EL (cell line): ENCODE measurements around the gene CNEP1R1.

Source experiments
- DNase-seq: peaks from one replicate; pipeline ENCODE4 v3.0.0-alpha.2; 2016

CNEP1R1 gene

DNA sequence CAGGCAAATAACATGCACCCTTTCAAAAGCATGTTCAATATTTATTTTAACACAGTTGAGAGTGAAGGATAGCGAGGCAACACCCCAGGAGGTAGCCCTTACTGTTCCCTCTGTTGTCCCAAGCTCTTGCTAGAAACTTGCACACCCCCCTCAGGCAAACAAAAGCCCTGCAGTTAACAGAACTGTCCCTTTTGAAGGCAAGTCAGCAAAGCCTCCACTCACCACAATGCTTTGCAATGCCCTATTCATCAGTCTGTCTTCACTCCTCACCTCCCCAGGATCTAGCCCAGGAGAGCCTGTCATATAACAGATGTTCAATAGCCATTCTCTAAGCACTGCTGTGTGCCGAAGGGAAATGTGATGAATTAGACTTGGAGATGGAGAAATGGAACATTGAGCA is 3.5 kb upstream of the CNEP1R1 start:
- peak; percentile 18 for DNase-seq

DNA sequence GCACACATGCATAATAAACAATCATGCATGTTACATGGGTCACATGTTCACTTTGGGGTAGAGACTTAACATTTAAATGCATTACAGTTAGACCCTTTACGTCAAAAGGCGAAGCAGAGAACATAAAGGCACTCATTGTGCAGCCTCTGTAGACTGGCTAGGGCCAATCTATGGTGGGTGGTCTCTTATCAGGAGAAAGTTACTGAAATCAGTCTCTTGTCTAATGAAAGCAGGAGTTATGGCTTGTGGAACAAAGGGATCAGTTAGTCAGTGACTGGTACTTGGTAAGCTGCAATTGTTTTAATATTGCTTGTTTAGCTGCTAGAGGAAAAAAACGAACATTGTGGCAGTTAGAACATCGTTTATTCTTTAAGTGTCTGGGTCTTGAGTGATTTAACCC is 1.4 kb upstream of the CNEP1R1 start:
- DNase-seq: no peak

DNA sequence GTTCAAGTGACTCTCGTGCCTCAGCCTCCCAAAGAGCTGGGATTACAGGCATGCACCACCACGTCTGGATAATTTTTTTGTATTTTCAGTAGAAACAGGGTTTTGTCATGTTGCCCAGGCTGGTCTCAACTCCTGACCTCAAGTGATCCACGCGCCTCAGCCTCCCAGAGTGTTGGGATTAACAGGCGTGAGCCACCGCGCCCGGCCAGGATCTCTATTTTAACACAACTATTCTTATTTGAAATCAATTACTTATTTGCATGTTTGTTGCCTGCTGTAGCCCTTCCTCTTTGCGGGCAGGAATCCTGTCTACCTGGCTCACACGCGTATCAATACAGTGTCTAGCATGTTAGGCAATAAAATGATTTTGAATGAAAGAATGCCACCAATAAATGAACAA is 818 bp upstream of the CNEP1R1 start:
- no peak for DNase-seq

DNA sequence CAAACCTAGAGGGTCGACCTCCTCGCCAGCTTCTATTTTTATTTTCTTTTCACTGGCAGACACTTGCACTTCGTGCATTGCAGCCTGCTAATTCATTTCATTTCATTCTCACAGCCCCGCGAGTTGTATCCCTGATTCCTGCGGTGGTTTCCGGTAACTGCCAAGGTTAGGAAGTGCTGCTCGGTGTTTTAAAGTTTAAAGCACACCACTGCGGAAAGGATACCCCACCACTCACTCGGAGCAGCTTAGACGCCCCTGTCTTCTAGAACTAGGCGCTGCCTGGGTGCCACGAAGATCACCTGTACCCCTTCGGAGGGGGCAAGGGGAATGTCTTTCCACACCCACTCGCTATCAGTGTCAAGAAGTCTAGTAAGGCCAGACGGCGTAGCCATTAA is 509 bp downstream of the CNEP1R1 start:
- peak; percentile 33 for DNase-seq

DNA sequence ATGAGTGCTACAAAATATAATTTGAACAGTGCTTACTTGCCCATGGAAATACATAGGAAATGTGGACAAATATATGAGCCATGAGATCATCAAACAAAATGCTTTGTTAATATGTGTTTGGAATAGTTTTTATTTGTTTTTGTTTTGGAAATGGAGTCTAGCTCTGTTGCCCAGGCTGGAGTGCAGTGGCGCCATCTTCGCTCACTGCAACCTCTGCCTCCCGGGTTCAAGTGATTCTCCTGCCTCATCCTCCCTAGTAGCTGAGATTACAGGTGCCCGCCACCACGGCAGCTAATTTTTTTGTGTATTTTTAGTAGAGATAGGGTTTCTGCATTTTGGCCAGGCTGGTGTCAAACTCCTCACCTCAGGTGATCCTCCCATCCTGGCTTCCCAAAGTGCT is 2.8 kb downstream of the CNEP1R1 start:
- DNase-seq: no peak

DNA sequence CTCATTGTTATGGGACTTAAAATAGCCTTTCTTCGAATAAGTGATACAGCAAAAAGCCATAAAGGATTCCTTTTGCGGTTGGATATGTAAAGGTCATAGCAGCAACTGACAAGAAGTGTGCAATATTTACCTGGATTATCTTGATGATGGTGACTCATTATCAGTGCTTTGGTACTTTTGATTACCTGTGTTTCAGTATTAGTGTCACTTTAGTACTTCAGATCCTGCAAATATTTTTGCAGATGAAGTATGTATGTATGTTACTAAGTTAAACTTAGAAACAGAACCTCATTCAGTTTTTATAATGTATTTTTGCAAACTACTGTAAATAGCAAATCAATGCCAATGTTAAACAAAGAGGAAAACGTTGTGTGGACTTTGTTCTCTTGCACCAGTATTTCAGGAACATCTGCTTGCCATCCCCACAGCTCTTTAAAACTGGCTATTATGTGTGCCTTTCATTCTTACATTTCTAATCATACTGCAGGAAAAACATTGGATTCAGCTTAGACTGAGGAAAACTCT is 10.5 kb downstream of the CNEP1R1 start:
- no peak for DNase-seq

DNA sequence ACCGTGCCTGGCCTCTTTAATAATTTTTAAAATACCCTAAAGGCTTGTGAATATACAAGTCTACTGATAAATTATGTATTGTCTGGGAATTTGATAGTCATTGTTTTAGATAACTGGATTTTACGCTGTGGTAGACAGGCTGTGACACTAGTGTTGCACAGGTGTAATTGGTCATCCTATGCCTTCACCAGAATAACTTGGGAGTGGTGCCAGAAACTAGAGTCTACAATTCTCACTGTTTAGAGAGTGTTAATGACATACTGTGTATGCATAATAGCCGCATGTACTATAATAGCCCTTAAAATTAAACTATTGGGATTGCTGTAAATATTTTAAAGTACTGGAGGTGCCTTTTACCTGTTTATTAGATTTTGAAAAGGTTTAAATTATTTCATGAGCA is 11.4 kb downstream of the CNEP1R1 start:
- DNase-seq: no peak

DNA sequence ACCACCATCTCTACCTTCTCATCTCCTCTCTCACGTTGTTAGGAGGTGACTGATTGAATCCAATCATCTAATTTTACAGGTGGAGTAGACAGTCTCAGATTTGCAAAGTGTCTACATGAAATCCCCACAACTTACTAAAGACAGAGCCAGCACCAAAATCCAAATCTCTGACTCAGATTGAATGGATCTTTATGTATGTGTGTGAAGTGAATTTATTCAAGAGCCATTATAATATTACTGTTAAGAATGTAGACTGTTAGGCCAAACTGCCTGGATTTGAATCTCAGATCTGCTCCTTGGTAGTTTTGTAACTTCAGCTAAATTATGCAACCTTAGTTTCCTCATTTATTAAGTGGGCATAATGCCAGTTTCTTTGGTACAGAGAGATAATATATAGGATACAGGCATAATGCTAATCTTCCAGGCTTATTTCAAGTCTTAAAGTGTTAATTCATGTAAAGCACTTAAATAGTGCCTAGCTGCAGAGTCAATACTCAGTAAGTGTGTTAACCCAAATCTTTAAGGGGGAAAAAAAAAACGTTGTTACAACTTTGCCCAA is 12.7 kb downstream of the CNEP1R1 start:
- DNase-seq: no peak

DNA sequence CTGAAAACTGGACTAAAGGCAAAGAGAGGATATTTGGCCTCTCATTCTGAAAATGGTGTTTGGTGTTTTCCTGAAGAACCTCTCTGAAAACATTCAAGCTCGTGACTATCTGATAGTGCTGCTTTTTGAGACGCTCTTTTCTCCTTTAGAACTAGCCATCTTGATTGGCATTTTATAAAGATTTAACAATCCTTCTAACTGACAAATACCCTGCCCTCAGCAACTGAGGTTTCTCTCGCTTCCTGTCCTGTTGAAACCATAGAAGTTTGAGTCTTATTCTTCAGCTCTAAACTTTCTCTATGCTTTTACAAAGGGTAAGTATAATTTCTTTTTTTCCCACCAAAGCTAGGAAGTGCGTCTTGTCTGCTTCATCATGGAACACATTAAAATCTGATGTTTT is 13.3 kb downstream of the CNEP1R1 start:
- DNase-seq: no peak

DNA sequence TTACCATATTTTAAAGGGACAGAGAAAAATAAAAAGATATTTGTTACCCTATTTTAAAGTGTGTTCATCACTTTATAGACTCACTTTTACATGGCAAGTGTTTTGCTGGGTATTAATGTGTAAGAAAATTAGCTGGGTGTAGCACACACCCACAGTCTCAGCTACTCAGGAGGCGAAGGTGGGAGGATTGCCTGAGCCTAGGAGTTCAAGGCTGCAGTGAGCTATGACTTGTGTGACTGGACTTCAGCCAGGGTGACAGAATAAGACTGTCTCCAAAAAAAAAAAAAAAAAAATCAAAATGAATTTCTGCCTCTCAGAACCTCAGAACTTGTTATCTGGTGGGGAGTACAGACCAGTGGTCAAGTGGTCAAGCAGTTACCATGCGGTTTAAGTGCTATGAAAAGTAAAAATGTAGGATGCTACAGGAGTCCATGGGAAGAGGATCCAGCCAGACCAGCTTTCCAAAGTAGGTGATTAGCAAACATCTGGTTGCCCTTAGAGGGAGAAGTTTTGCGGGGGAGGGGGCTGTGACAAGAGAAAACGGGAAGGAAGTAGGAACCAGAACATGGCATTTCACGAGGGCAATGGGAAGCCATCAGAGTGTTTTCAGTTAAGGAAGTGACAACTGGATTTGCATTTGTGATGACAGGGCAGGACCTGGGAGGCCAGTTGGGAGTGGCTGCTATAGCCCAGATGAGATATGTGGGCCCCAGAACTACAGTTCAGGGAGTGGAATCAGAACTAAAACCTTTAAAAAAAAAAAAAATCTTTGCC is 13.9 kb downstream of the CNEP1R1 start:
- DNase-seq: no peak

DNA sequence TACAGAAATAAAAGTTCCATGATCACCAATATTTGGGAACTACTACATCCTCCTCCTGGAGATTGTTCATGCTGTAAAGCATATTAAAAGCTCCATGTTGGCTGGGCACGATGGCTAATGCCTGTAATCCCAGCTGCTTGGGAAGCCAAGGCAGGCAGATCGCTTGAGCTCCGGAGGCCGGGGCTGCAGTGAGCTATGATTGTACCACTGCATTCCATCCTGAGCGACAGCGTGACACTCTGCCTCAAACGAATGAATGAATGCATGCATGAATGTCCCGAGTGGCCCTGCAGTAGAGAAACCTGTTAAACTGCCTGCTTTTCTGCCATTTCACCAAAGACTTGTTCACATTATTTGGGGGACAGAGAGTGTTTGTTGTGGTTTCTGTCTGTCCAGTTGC is 15.0 kb downstream of the CNEP1R1 start:
- DNase-seq: no peak

DNA sequence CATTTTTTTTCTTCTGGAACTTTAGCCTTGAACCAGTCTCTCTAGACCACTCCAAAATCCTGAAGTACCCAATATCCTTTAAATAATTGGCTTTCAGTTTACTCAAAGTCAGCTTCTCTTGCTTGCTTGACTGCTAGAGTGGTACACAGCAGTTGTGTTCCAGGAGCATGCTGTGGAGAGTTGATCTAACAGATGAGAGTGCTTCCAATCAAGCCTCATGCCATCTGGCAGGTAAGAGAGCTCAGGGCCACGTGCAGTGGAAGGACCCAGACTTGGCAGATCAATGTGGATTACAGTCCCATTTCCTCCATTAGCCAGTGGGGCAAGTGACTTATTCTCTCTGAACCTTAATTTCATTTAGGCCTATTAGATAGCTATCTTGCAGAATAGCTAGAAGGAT is 15.7 kb downstream of the CNEP1R1 start:
- DNase-seq: no peak

DNA sequence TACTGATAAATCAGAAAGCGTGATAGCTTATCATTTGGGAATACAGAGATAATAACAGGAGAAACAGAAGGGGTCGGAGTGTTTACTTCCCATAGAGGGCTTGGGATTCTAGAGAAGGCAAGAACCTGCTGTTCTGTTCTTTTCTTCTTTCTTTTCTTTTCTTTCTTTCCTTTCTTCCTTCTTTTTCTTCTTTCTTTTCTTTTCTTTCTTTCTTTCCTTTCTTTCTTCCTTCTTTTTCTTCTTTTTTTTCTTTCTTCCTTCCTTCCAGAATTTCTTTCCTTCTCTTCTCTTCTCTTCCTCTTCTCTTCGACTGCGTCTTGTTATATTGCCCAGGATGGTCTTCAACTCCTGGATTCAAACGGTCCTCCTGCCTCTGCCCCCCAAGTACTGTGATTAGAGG is 18.3 kb downstream of the CNEP1R1 start:
- DNase-seq: no peak

DNA sequence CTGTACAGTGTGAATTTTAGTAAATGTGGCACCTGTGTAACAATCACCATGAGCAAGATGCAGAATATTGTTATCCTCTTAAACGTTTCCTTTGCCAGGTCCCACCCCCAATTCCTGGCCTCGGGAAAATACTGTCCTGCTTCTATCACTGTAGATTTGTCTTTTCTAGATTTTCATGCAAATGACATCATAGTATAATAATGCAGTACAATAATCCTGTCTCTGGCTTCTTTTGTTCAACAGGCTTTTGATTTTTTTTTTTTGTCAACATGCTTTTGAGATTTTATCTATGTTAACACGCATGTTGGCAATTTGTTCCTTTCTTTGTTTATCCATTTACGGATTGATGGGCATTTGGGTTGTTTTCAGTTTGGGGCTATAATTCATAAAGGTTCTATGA is 20.4 kb downstream of the CNEP1R1 start:
- DNase-seq: no peak

DNA sequence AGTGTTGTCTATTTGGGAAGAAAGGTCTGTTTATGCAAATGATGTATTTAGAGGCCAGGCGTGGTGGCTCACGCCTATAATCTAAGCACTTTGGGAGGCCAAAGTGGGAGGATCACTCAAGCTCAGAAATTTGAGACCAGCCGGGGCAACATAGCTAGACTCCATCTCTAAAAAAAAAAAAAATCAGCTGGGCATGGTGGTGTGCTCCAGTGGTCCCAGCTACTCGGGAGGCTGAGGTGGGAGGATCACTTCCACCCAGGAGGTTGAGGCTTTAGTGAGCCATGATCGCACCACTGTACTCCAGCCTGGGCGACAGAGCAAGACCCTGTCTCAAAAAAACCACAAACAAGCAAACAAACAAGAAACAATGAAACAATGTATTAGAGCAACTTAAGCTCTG is 21.8 kb downstream of the CNEP1R1 start:
- DNase-seq: no peak

DNA sequence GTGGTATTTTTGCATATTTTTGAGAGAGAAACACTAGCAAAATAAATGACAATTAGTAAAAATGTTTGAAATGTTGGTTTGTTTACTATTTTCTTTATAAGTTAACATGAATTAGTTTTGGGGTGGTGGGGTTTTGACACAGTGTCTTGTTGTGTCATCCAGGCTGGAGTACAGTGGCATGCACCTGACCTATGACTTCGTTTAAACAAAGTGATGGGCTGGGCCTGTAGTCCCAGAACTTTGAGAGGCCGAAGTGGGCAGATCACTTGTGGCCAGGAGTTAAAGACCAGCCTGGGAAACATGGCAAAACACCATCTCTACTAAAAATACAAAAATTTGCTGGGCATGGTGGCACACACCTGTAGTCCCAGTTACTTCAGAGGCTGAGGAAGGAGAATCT is 22.8 kb downstream of the CNEP1R1 start:
- DNase-seq: no peak

DNA sequence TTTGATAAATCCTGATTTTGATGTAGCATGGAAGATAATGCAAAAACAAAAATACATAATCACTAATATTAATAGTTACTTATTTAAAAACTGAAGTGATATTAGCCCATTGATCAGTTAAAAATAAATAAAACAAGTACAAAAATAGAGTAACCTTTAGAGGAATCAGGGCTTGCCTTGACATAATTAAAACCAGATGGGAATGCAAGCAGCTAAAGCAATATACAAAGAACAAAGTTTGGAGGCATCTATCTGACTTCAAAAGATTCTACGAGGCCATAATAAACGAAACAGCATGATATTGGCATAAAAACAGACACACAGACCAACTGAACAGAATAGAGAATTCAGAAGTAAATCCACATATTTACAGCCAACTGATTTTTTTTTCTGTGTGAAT is 25.8 kb downstream of the CNEP1R1 start:
- no peak for DNase-seq

DNA sequence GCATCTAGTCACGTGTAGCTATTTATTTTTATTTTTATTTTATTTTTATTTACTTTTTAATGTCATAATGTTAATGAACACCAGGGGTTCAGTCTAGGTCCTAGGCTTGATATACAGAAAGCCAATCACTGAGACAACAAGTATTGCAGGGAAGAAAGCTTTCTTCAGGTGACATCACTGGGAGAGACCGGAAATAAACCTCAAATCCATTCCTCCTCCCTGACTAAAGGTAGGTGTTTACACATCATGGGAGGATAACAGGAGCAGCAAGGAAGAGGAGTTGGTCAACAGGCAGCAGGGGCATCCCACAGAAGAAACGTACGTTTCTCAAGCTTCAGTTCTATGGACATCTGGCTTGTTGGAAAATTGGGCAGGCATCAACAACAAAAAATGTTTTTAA is 31.2 kb downstream of the CNEP1R1 start:
- DNase-seq: no peak

DNA sequence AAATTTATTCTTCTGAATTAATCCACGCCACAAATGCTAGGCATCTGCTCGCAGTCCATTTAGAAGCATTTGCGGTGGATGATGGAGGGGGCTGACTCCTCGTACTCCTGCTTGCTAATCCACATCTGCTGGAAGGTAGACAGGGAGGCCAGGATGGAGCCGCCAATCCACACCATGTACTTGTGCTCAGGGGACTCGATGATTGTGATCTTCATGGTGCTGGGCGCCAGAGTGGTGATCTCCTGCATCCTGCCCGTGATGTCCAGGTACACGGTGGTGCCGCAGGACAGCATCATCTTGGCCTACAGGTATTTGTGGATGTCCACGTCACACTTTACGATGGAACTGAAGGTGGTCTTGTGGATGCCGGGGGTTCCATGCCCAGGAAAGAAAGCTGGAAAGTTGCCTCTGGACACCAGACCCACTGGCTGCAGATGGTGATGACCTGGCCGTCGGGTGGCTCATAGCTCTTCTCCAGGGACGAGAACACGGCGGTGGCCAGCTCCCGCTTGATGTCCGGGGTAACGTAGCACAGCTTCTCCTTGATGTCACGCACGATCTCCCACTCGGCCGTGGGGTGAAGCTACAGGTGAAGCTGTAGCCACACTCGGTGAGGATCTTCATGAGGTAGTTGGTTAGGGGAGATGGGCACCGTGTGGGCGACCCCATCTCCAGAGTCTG is 33.2 kb downstream of the CNEP1R1 start:
- DNase-seq: no peak

DNA sequence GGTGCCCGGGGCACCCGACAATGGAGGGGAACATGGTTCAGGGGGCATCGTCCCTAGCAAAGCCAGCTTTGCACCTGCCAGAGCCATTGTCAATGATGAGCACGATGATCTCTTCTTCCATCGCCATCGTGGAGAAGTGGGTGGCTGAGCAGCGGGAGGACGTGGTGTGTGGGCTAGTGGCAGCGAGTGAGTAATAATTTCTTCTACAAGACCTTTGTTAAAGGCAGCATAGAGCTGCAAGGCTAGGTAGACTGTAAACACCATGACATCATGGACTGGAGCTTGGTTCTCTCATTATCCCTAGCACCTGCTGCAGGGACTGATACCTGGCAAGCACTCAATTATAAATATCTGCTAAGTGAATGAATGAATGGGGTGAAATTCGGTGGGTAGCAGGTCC is 34.1 kb downstream of the CNEP1R1 start:
- no peak for DNase-seq

DNA sequence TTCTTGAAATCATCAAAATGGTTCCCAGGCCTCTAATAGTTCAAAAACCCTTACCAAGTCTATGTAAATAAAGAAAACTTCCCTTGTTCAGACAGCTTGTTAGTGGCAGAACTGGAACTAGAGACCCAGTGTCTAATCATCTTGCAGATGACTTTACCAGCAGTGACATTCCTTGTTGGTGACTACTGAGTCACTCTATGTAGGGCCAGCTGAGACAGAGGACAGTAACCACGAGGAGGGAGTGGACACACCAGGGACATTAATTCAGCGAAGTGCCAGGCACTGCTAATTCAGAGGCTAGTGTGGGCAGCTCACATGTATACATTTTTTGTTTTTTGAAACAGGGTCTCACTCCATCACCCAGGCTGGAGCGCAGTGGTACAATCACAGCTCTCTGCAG is 34.6 kb downstream of the CNEP1R1 start:
- DNase-seq: no peak

DNA sequence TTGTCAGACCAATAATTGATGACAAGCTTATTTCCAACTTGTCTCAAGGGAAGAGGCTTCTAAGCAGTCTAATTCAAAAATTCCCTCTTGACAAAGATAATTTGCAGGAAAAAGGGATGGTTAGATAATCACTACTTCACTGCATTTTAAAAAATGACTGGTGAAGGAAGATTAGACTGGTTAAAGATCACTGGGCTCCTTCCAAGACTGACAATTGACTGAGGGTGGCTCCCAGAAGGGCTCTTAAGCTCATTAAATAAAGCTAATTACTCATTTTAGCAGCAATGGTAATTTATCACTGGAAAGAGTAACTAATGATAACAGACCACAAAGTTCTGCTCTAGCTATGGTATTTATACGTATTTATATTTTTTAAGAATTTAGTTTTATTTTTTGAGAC is 36.3 kb downstream of the CNEP1R1 start:
- DNase-seq: no peak

DNA sequence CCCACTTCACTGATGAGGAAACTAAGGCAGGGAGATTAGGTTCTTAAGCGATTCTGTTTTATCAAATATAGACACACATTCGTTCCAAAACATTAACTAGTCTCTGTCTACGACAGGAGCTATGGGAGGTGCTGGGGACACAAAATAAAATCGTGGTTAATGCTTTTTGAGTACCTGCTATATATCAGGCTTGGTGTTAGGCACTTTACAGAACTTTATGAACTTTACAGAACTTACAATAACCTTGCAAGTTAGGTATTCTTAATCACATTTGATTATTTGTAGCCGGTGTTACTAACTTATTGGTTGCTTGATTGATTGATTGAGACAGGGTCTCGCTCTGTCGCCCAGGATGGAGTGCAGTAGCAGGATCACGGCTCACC is 40.2 kb downstream of the CNEP1R1 start:
- DNase-seq: no peak
